WTC11 (cell line): ENCODE data around the gene PIERCE2. TPM values are rescaled to one million over a fixed set of nuclear protein-coding genes. Genes with fewer than 3 reads are reported as not detected.

Experiments
- ATAC-seq: fragments of 200-7000 bp; cut with Tn5 transposase; 2 replicates; pipeline ENCODE4 v1.10.0; 2021; ENCODE audit warnings: mild to moderate bottlenecking, moderate library complexity
- CTCF ChIA-PET: fragments of 300-600 bp; sonication (Branson Sonifier 250); formaldehyde crosslinking; loops from one replicate; lab custom pipeline; 2021; ENCODE audit warnings: antibody characterized with exemption; lab: Charles Lee
- POLR2A ChIA-PET: fragments of 350-600 bp; sonication (Branson Sonifier 250); formaldehyde crosslinking; loops from one replicate; lab custom pipeline; 2021; ENCODE audit warnings: antibody characterized with exemption; lab: Charles Lee
- DNase-seq: peaks from one replicate; pipeline ENCODE4 v3.0.0; 2021; ENCODE audit warnings: low spot score
- H3K27ac Mint-ChIP-seq: 2 replicates; pipeline ENCODE4 v1.8.0; 2021; ENCODE audit warnings: mixed read lengths
- H3K27me3 Mint-ChIP-seq: 2 replicates; pipeline ENCODE4 v1.8.0; 2021; ENCODE audit warnings: low read depth, mild to moderate bottlenecking, moderate library complexity, mixed read lengths
- H3K36me3 Mint-ChIP-seq: 2 replicates; pipeline ENCODE4 v1.8.0; 2021; ENCODE audit warnings: mixed read lengths
- H3K4me1 Mint-ChIP-seq: 2 replicates; pipeline ENCODE4 v1.8.0; 2022; ENCODE audit warnings: mixed read lengths
- H3K4me3 Mint-ChIP-seq: 2 replicates; pipeline ENCODE4 v1.8.0; 2021; ENCODE audit warnings: mild to moderate bottlenecking, moderate library complexity, mixed read lengths
- H3K9me3 Mint-ChIP-seq: 2 replicates; pipeline ENCODE4 v1.8.0; 2021; ENCODE audit warnings: mixed read lengths
- ARID4B ChIP-seq: sonication (generic); formaldehyde crosslinking; IDR thresholded peaks from 2 replicates; pipeline ENCODE4 v1.8.0; 2023; ENCODE audit warnings: missing genetic modification reagents, mild to moderate bottlenecking, borderline replicate concordance
- ESRRA ChIP-seq: sonication (generic); formaldehyde crosslinking; IDR thresholded peaks from 2 replicates; pipeline ENCODE4 v1.8.1; 2022; ENCODE audit warnings: mild to moderate bottlenecking, missing genetic modification reagents, borderline replicate concordance
- USF2 ChIP-seq: sonication (generic); formaldehyde crosslinking; IDR thresholded peaks from 2 replicates; pipeline ENCODE4 v1.8.1; 2023; ENCODE audit warnings: mild to moderate bottlenecking, missing genetic modification reagents, moderate library complexity
- ZNF263 ChIP-seq: sonication (generic); formaldehyde crosslinking; IDR thresholded peaks from 2 replicates; pipeline ENCODE4 v1.8.1; 2022; ENCODE audit warnings: low read depth, mild to moderate bottlenecking, moderate library complexity, missing genetic modification reagents
- ZNF423 ChIP-seq: fragments of 250-450 bp; sonication (Bioruptor Pico); IDR thresholded peaks from 2 replicates; pipeline ENCODE4 v2.1.2; 2022; ENCODE audit warnings: mild to moderate bottlenecking, moderate library complexity
- total RNA-seq: library from RNA; stranded (reverse); gene quantifications from 3 replicates; pipeline ENCODE4 v1.2.3, GENCODE V29; 2021
- TF ChIP-seq, protein P1 (sequence below): sonication (generic); formaldehyde crosslinking; IDR thresholded peaks from 2 replicates; pipeline ENCODE4 v1.8.1; 2022; ENCODE audit warnings: mild to moderate bottlenecking, moderate library complexity, missing genetic modification reagents
- TF ChIP-seq, protein P2 (sequence below): sonication (generic); formaldehyde crosslinking; IDR thresholded peaks from 2 replicates; pipeline ENCODE4 v1.8.0; 2023; ENCODE audit warnings: missing genetic modification reagents
- TF ChIP-seq, protein P3 (sequence below): sonication (generic); formaldehyde crosslinking; conservative IDR thresholded peaks from 2 replicates; pipeline ENCODE4 v1.8.1; 2023; ENCODE audit warnings: mild to moderate bottlenecking, low read depth, missing genetic modification reagents, moderate library complexity
- TF ChIP-seq, protein P4 (sequence below): fragments of 250-450 bp; sonication (Bioruptor Pico); IDR thresholded peaks from 2 replicates; pipeline ENCODE4 v1.9.0; 2021; ENCODE audit warnings: mild to moderate bottlenecking, borderline replicate concordance
- TF ChIP-seq, protein P5 (sequence below): sonication (generic); formaldehyde crosslinking; IDR thresholded peaks from 2 replicates; pipeline ENCODE4 v1.8.0; 2022; ENCODE audit warnings: mild to moderate bottlenecking, missing genetic modification reagents

Gene PIERCE2
- total RNA-seq, 1 experiment from 2014 or later = 1.8 TPM

DNA sequence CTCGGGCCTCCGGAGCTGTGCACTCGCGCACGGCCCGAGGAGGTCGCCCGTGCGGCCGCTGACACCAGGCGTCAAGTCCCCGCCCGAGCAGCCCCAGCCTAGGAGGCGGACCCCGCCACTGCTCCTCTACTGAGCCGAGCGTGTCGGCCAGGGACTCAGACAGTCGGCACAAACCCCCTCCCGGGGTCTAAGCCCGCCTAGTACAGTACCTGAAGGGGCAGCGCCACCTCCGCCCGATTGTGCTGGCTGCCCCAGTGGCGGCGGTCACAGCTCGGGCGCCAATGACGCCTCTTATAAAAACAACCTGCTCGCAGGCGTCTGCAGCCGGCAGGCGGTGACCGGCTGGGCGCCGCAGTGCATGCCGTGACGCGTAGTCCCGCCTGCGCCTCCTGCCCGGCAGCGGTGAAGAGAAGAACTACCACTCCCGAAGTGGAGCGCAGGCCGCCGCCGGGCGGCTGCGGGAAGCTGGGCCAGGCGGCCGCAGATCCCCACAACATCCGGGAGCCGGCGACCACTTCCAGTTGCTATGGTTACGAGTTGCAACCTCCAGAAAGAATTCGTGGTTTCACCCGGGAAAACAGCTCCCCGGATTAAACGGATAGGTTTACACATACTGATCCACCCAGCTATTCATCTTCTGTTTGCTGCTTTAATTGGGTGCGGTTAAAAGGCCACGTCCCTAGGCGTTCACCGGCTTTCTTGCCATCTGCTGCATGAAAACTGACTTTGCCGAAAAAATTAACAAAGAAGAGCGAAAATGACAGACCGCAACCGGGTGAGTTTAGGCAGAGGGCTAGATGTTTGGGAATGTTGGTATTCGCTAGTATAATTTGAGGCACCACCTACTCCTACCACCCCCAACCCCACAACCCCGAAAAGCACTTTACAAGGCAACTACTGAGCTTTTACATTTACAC lies at the start of gene PIERCE2, which contains the start of gene CCPG1 (continued):
- TF ChIP-seq ARID4B (CRISPR knock-in tag) = no peak
- no peak for TF ChIP-seq ZNF423 (CRISPR knock-in tag)

GRCh38 chr15:55360256-55360655 lies 48.0 kb upstream of the PIERCE2 start:
- POLR2A ChIA-PET = no interaction called here
- no peak for DNase-seq
- Mint-ChIP-seq H3K27ac (peak overlapping the region; percentile 35; the same call in 1 of the 2 replicates), H3K36me3 (no peaks in the 10 kb centered on the region), H3K4me1 (peaks cover 14% of the 10 kb centered on the region), H3K4me3 (no peak overlapping the region), H3K9me3 (no peaks in the 10 kb centered on the region), H3K27me3 (no peaks in the 10 kb centered on the region)
- TF ChIP-seq, protein P1, sequence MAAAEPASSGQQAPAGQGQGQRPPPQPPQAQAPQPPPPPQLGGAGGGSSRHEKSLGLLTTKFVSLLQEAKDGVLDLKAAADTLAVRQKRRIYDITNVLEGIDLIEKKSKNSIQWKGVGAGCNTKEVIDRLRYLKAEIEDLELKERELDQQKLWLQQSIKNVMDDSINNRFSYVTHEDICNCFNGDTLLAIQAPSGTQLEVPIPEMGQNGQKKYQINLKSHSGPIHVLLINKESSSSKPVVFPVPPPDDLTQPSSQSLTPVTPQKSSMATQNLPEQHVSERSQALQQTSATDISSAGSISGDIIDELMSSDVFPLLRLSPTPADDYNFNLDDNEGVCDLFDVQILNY (CRISPR knock-in tag) = no peak
- TF ChIP-seq ESRRA (CRISPR knock-in tag) (no peak), ZNF263 (CRISPR knock-in tag) (no peak), USF2 (CRISPR knock-in tag) (no peak)
- TF ChIP-seq, protein P2, sequence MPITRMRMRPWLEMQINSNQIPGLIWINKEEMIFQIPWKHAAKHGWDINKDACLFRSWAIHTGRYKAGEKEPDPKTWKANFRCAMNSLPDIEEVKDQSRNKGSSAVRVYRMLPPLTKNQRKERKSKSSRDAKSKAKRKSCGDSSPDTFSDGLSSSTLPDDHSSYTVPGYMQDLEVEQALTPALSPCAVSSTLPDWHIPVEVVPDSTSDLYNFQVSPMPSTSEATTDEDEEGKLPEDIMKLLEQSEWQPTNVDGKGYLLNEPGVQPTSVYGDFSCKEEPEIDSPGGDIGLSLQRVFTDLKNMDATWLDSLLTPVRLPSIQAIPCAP = no peak
- TF ChIP-seq, protein P3, sequence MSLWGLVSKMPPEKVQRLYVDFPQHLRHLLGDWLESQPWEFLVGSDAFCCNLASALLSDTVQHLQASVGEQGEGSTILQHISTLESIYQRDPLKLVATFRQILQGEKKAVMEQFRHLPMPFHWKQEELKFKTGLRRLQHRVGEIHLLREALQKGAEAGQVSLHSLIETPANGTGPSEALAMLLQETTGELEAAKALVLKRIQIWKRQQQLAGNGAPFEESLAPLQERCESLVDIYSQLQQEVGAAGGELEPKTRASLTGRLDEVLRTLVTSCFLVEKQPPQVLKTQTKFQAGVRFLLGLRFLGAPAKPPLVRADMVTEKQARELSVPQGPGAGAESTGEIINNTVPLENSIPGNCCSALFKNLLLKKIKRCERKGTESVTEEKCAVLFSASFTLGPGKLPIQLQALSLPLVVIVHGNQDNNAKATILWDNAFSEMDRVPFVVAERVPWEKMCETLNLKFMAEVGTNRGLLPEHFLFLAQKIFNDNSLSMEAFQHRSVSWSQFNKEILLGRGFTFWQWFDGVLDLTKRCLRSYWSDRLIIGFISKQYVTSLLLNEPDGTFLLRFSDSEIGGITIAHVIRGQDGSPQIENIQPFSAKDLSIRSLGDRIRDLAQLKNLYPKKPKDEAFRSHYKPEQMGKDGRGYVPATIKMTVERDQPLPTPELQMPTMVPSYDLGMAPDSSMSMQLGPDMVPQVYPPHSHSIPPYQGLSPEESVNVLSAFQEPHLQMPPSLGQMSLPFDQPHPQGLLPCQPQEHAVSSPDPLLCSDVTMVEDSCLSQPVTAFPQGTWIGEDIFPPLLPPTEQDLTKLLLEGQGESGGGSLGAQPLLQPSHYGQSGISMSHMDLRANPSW (CRISPR knock-in tag) = no peak
- TF ChIP-seq, protein P4, sequence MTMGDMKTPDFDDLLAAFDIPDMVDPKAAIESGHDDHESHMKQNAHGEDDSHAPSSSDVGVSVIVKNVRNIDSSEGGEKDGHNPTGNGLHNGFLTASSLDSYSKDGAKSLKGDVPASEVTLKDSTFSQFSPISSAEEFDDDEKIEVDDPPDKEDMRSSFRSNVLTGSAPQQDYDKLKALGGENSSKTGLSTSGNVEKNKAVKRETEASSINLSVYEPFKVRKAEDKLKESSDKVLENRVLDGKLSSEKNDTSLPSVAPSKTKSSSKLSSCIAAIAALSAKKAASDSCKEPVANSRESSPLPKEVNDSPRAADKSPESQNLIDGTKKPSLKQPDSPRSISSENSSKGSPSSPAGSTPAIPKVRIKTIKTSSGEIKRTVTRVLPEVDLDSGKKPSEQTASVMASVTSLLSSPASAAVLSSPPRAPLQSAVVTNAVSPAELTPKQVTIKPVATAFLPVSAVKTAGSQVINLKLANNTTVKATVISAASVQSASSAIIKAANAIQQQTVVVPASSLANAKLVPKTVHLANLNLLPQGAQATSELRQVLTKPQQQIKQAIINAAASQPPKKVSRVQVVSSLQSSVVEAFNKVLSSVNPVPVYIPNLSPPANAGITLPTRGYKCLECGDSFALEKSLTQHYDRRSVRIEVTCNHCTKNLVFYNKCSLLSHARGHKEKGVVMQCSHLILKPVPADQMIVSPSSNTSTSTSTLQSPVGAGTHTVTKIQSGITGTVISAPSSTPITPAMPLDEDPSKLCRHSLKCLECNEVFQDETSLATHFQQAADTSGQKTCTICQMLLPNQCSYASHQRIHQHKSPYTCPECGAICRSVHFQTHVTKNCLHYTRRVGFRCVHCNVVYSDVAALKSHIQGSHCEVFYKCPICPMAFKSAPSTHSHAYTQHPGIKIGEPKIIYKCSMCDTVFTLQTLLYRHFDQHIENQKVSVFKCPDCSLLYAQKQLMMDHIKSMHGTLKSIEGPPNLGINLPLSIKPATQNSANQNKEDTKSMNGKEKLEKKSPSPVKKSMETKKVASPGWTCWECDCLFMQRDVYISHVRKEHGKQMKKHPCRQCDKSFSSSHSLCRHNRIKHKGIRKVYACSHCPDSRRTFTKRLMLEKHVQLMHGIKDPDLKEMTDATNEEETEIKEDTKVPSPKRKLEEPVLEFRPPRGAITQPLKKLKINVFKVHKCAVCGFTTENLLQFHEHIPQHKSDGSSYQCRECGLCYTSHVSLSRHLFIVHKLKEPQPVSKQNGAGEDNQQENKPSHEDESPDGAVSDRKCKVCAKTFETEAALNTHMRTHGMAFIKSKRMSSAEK = no peak
- TF ChIP-seq, protein P5, sequence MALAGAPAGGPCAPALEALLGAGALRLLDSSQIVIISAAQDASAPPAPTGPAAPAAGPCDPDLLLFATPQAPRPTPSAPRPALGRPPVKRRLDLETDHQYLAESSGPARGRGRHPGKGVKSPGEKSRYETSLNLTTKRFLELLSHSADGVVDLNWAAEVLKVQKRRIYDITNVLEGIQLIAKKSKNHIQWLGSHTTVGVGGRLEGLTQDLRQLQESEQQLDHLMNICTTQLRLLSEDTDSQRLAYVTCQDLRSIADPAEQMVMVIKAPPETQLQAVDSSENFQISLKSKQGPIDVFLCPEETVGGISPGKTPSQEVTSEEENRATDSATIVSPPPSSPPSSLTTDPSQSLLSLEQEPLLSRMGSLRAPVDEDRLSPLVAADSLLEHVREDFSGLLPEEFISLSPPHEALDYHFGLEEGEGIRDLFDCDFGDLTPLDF = no peak
- CTCF ChIA-PET = no interaction called here
- no peak for ATAC-seq
